GM21526 (cell line): ENCODE measurements around the gene BMAL1.
"Not testable (repeated sequence)": the region's sequence is repeated elsewhere in the genome, so short reads cannot be mapped to it uniquely, and the experiment has no call there.

ENCODE experiments used
- ATAC-seq: cut with Tn5 transposase; IDR thresholded peaks from one replicate; pipeline ENCODE4 v1.9.1; 2021; ENCODE audit warnings: moderate library complexity; ENCODE audit not compliant: unreplicated experiment, low FRiP score

Gene BMAL1

GRCh38 chr11:13277768-13278608 lies at the start of gene BMAL1:
Gene BMAL1, plus strand, starts transcription at chr11:13277790. Its CDS starts 76,519 bp downstream, at chr11:13354309.
- peak; percentile 25 for ATAC-seq

GRCh38 chr11:13228572-13228971 lies 49.0 kb upstream of the BMAL1 start:
- ATAC-seq: no peak

- no peak for ATAC-seq
These were observed 48.5 kb upstream of the BMAL1 start for GRCh38 chr11:13229136-13229535.

GRCh38 chr11:13229711-13230318 lies 47.8 kb upstream of the BMAL1 start:
- no peak for ATAC-seq

- ATAC-seq: no peak
These were observed 44.3 kb upstream of the BMAL1 start for GRCh38 chr11:13233173-13233745.

- no peak for ATAC-seq
These were observed 41.7 kb upstream of the BMAL1 start for GRCh38 chr11:13235895-13236294.

GRCh38 chr11:13236626-13237025 lies 41.0 kb upstream of the BMAL1 start:
- no peak for ATAC-seq

GRCh38 chr11:13237761-13238160 lies 39.8 kb upstream of the BMAL1 start:
- no peak for ATAC-seq

- peak; percentile 84 for ATAC-seq
These were observed 38.6 kb upstream of the BMAL1 start for GRCh38 chr11:13238879-13239514.

GRCh38 chr11:13242564-13242963 lies 35.0 kb upstream of the BMAL1 start:
- ATAC-seq: no peak

- ATAC-seq: no peak
These were observed 29.8 kb upstream of the BMAL1 start for GRCh38 chr11:13247606-13248296.

GRCh38 chr11:13249177-13249576 lies 28.4 kb upstream of the BMAL1 start:
- ATAC-seq: no peak

GRCh38 chr11:13249992-13250391 lies 27.6 kb upstream of the BMAL1 start:
- no peak for ATAC-seq

- ATAC-seq: no peak
These were observed 25.6 kb upstream of the BMAL1 start for GRCh38 chr11:13251966-13252365.

GRCh38 chr11:13252438-13252837 lies 25.2 kb upstream of the BMAL1 start:
- ATAC-seq: no peak

GRCh38 chr11:13256216-13256615 lies 21.4 kb upstream of the BMAL1 start:
- no peak for ATAC-seq

- ATAC-seq: not testable (repeated sequence)
These were observed 19.5 kb upstream of the BMAL1 start for GRCh38 chr11:13258061-13258460.

GRCh38 chr11:13258855-13259254 lies 18.7 kb upstream of the BMAL1 start:
- no peak for ATAC-seq

- no peak for ATAC-seq
These were observed 18.2 kb upstream of the BMAL1 start for GRCh38 chr11:13259374-13259773.

- no peak for ATAC-seq
These were observed 17.2 kb upstream of the BMAL1 start for GRCh38 chr11:13260201-13260962.
